Activated CD8-positive, alpha-beta memory T cell treated with anti-CD3 and anti-CD28 coated beads, Interleukin-2, amount 50 U/mL, for 1 hour (primary cell): Measurements from ENCODE around the gene PAF1.

Experiments
- DNase-seq: peaks from one replicate; pipeline ENCODE4 v3.0.0-alpha.2; 2020; ENCODE audit errors: extremely low read depth

PAF1 gene

GRCh38 chr19:39390751-39391437 lies at the start of gene PAF1, which contains the start of gene MED29:
PAF1 (minus strand) TSS chr19:39391106; CDS start chr19:39390864, 242 bp downstream.
MED29 (plus strand) TSS chr19:39391378; CDS start chr19:39391423, 45 bp downstream.
- peak; percentile 97 for DNase-seq

- DNase-seq, result no peak
Measured at GRCh38 chr19:39438270-39438934, 47.5 kb upstream of the PAF1 start.

DNA sequence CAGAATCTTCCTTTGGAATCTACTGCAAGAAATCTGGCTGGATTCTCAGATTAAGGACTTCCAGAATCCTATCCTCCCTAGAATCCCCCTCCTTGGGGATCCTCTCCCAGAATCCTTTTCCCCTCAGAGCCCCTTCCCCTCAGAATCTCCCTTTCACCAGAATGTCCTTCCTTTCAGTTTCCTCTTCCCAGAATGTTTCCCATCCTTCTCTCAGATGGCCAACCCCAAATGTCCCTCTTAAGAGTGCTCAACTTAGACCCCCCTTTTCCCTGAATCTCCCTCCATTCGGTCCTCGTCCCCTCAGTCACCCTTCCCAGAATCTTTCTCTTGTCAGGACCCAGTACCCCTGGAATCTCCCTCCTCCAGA lies 45.4 kb upstream of the PAF1 start:
- DNase-seq, result no peak

DNA sequence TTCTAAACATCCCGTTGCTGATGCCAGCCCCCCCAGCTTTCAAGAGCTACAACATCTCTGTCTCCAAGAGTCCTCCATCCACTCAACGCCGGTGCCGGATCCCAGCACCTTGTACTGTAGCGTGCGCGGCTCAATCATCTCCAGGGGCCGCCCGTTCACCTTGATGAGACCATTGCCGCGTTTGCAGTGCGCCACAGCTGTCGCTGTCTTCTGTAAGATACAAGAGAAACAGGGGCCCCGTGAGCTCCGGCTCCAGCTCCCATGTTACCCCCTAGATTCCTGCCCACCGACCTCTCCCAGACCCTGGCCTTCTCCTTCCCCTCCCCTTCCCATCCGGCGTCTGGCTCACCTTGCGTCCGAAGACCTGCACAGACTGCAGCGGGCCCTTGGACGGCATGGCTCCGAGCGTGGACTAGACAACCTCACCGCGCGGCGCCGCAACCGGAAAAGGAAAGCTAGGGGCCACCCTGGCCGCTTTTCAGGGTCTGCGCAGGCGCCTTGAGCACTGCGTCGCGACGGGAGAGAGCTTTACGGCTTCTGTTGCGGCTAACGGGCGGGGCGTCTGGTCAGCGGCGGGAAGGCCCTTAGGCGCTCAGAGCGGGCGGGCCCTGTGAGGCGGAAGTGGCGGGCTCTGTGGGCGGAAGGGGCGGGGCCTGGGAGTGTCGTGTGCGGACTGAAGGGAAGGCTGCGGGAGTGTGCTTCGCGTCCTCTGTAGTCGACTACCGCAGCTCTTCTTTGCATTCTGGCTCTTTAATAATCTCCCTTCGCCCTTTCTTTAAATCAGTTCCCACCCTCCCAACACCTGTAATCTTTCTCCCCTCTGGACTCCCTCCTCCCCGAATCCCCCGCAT lies 44.8 kb upstream of the PAF1 start, which contains the start of gene RPS16:
TSS of gene RPS16 (minus strand) at position 451 of the 851 bp plus-strand sequence. CDS start at position 397, 54 bp downstream.
- DNase-seq, result peak; percentile 98

DNA sequence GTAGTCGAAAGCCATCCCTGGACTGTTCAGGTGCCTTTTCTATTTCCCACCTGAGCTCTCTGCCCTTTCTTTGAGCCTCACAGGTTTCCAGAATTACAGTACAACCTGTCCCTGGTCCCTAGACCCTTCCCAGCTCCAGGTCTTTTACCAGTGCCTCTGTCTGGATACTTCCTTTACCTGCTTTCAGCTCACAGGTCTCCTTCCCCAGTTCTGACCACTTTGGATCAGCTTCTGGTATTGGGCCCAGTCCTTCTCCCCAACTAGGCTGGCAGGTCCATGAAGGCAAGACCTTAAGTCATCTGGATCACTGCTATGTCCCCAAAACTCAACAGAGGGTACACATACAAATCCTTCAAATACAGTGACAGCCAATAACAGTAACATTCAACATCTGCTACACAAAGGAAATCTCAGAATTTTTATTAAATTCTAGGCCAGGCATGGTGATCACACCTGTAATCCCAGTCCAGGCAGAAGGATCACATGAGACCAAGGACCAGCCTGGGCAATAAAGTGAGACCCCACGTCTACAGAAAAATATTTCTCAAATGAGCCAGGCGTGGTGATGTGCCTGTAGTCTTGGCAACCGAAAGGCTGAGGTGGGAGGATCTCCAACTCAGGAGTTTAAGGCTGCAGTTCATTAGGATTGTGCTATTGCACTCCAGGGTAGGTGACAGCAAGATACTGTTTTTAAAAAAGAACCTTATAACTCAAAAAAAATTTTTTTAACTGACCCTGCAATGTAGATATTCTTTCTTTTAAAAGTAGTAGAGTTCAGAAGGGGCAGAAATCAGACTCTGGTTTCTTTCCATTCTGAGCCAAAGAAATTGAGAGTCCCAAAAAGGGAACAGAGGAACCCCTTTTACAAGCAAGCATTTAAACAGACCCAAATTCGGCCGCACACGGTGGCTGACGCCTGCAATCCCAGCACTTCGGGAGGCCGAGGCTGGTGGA lies 43.5 kb upstream of the PAF1 start:
- DNase-seq, result no peak

DNA sequence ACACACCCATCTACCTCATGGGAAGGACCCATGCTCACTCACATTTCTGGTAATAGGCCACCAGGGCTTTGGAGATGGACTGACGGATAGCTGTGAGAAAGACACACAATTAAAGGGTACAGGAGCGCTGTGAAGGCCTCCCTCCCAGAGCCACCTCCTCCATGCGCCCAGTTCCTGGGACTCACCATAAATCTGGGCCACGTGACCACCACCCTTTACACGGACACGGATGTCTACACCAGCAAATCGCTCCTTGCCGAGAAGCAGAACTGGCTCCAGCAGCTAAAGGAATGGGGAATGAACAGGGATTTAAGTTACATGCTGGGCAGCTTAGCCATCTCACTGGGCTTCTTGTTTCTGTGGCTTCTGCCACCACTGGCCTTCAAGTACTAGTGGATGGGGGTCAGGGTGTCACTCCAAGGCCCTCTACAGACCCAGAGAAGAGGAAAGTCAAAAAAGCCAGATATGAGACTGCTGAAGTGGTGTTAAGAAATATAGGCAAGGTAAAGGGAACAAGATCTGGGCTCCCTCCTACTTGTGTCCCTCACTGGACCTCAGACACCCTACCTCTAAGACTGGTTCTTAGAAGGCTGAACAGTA lies 42.7 kb upstream of the PAF1 start:
- no peak for DNase-seq

GRCh38 chr19:39432677-39433025 lies 41.7 kb upstream of the PAF1 start:
- no peak for DNase-seq

- DNase-seq, result peak; percentile 57
Measured at GRCh38 chr19:39430675-39431593, 40.0 kb upstream of the PAF1 start.

GRCh38 chr19:39428283-39429112 lies 37.6 kb upstream of the PAF1 start:
- DNase-seq, result no peak

DNA sequence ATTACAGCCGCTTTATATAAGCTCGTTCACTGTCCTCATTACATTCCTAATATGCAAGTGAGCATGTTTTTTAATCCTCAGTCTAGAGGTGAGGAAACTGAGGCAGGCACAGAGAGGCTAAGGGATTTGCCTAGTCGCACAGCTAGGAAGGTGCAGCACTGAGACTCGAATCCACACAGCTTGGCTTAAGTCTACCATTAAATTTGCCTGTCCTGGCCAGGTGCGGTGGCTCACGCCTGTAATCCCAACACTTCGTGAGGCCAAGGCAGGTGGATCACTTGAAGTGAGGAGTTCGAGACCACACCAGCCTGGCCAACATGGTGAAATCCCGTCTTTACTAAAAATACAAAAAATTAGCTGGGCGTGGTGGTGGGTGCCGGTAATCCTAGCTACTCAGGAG lies 36.8 kb upstream of the PAF1 start:
- DNase-seq, result no peak

- no peak for DNase-seq
Measured at GRCh38 chr19:39426170-39426569, 35.3 kb upstream of the PAF1 start.

DNA sequence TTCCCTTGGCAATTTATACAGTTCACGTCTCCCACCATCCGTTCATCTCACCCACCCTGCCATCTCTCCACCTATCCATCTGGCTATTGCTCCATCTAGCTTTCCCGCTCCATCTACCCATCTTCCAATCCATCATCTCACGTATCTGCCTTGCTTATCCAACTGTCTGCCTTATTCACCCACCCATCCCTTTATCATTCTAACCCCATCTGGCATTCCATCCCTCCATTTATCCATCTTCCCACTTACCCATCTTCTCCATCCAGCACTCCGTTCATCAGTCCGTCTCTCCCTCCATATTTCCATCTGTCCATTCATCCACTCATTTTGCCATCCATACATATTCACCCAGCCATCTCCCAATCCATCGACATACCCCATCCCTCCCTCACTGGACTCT lies 34.8 kb upstream of the PAF1 start:
- no peak for DNase-seq

DNA sequence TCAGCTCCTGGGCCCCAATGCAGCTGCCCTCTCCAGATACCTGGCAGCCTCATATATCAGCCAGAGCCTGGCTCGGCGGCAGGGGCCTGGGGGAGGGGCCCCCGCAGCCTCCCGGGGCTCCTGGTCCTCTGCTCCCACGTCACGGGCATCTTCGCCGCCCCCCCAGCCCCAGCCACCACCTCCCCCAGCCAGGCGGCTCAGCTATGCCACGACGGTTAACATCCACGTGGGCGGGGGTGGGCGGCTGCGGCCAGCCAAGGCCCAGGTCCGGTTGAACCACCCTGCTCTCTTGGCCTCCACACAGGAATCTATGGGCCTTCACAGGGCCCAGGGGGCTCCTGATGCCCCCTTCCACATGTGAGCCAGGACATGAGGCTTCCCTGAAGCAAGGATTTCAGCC lies 34.0 kb upstream of the PAF1 start:
- DNase-seq, result no peak

- no peak for DNase-seq
Measured at GRCh38 chr19:39423258-39424086, 32.6 kb upstream of the PAF1 start.

- DNase-seq, result no peak
Measured at GRCh38 chr19:39422020-39422419, 31.1 kb upstream of the PAF1 start.

- DNase-seq, result no peak
Measured at GRCh38 chr19:39420769-39421168, 29.9 kb upstream of the PAF1 start.

GRCh38 chr19:39419003-39419402 lies 28.1 kb upstream of the PAF1 start:
- no peak for DNase-seq
